ENCODE results near the gene ITGA3.

ITGA3 gene

DNA sequence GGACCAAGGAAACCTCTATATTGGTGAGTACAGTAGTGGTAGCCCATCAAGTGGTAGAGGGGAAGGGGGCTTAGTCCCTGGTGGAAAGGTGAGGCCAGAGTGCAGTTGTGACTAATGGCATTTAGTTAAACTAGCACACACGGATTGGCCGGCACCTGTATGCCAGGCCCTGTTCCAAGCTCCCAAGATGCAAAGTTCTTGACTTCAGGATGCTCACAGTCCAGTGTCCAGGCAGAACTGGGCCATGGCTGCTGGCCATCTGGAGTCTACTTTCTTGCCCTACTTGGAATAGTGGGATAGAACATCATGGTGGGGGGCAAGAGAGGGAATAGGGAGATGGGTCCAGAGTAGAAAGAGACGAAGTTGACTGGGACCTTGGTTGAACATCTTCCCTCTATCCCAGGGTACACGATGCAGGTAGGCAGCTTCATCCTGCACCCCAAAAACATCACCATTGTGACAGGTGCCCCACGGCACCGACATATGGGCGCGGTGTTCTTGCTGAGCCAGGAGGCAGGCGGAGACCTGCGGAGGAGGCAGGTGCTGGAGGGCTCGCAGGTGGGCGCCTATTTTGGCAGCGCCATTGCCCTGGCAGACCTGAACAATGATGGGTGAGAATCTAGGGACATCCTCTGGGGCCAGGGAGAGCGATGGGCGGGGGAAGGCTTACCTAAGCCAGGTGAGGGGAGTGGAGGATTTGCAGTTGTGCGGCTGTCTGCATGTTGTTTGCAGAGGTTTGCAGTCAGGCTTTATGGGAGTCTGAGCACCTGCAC lies 15.2 kb downstream of the ITGA3 start:
- no peak for DNase-seq (ENCODE audit: low spot score)

DNA sequence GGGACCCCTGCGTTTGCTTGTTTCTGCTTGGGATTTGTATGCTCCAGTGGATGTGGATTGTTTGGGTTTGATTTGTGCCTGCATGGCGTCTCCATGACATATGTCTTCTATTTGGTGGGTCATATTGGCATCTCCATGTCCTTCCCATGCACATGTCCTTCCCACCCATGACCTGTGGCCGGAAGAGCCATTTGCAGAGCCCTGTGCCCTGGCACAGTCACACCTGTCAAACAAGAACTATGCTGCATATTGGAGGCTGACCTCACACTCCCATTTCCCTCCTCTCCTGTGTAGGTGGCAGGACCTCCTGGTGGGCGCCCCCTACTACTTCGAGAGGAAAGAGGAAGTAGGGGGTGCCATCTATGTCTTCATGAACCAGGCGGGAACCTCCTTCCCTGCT lies 15.8 kb downstream of the ITGA3 start:
- DNase-seq (ENCODE audit: low spot score) = no peak

GRCh38 chr17:50072130-50072529 lies 16.2 kb downstream of the ITGA3 start:
- no peak for DNase-seq (ENCODE audit: low spot score)

GRCh38 chr17:50072925-50073324 lies 17.0 kb downstream of the ITGA3 start:
- DNase-seq (ENCODE audit: low spot score) = no peak

DNA sequence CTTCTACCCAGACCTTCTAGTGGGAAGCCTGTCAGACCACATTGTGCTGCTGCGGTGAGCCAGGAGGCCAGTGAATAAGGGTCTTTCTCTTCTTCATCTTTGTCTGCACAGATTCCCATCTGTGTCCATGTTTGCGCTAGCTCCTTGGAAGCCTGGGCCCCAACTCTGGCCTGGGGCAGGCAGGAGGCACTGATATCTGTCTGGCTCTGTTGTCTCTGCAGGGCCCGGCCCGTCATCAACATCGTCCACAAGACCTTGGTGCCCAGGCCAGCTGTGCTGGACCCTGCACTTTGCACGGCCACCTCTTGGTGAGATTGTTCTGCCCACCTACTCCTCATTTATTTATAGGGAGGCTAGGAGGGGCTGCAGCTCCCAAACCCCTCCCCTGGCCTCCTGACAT lies 18.3 kb downstream of the ITGA3 start:
- DNase-seq (ENCODE audit: low spot score) = no peak

- DNase-seq (ENCODE audit: low spot score) = no peak
Observed at GRCh38 chr17:50075446-50076032, 19.6 kb downstream of the ITGA3 start.

- no peak for DNase-seq (ENCODE audit: low spot score)
Observed at GRCh38 chr17:50076221-50076590, 20.3 kb downstream of the ITGA3 start.

DNA sequence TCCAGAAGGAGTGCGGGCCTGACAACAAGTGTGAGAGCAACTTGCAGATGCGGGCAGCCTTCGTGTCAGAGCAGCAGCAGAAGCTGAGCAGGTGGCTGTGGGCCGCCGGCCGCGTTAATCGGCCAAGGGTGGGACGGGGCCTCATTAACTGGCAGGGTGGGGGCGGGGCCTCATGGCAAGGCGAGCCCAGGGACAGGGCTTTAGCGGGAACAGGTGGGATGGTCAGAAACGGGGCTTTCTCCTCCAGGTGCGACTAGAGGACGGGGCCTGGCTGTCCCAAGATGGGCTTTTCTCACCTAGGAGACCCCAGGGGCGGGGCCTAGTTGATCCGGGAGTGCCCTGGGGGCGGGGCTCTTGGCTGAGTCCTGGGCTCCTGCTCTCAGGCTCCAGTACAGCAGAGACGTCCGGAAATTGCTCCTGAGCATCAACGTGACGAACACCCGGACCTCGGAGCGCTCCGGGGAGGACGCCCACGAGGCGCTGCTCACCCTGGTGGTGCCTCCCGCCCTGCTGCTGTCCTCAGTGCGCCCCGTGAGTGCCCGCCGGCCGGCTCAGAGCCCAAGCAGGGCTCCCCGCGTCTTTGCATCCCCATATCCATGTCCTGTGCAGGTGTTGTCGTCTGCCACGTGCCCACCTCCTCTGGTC lies 20.8 kb downstream of the ITGA3 start:
- no peak for DNase-seq (ENCODE audit: low spot score)

- no peak for DNase-seq (ENCODE audit: low spot score)
Observed at GRCh38 chr17:50078430-50078829, 22.5 kb downstream of the ITGA3 start.

- no peak for DNase-seq (ENCODE audit: low spot score)
Observed at GRCh38 chr17:50079334-50080095, 23.6 kb downstream of the ITGA3 start.

- DNase-seq (ENCODE audit: low spot score) = no peak
Observed at GRCh38 chr17:50080096-50080480, 24.2 kb downstream of the ITGA3 start.

GRCh38 chr17:50080827-50081226 lies 24.9 kb downstream of the ITGA3 start:
- no peak for DNase-seq (ENCODE audit: low spot score)

GRCh38 chr17:50081757-50082156 lies 25.8 kb downstream of the ITGA3 start:
- no peak for DNase-seq (ENCODE audit: low spot score)

DNA sequence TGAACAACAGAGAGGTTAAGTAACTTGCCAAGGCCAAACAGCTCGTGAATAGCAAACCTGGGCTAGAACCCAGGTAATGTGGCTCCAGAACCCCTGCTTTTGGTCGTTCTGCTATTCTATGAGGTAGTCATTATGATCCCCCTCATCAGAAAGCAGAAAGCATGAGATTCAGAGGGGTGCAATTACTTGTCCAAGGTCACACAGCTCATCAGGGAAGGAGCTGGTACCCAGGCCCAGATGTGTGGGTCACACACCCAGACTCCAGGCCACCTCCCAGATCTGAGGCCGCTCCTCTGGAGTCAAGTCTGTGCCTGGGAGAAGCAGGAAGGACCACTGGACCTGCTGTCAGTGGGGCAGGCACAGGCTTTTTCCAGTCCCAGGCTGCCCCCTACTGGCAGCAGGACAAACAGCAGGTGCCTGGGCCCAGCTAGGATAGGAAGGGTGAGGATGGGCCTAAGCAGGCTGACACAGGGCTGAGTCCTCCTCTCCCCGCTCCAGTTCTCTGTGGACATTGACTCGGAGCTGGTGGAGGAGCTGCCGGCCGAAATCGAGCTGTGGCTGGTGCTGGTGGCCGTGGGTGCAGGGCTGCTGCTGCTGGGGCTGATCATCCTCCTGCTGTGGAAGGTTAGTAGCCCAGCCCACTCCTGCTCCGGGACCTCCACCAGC lies 31.5 kb downstream of the ITGA3 start:
- peak; percentile 90 for DNase-seq (ENCODE audit: low spot score)

DNA sequence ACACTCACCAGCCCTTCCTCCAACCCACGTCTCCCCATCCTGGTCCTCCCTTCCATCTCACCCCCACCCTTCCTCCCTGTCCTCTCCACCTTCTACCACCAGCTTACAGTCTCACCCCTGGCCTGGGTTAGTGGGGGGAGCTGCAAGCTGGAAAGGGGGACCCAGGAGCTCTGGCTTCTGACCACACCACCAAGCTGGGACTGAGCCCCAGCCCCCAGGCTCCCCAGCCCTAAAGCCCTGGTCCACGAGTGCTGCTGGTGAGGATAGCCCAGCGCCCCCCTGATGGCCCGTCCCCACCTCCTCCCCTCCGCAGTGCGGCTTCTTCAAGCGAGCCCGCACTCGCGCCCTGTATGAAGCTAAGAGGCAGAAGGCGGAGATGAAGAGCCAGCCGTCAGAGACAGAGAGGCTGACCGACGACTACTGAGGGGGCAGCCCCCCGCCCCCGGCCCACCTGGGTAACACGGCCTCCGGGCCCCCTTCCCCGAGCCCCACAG lies 32.0 kb downstream of the ITGA3 start:
- no peak for DNase-seq (ENCODE audit: low spot score)

GRCh38 chr17:50088952-50089825 lies 33.3 kb downstream of the ITGA3 start:
- no peak for DNase-seq (ENCODE audit: low spot score)

DNA sequence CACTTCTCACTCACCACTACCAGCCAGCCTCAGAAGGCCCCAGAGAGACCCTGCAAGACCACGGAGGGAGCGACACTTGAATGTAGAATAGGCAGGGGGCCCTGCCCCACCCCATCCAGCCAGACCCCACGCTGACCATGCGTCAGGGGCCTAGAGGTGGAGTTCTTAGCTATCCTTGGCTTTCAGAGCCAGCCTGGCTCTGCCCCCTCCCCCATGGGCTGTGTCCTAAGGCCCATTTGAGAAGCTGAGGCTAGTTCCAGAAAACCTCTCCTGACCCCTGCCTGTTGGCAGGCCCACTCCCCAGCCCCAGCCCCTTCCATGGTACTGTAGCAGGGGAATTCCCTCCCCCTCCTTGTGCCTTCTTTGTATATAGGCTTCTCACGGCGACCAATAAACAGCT lies 34.2 kb downstream of the ITGA3 start:
- no peak for DNase-seq (ENCODE audit: low spot score)

DNA sequence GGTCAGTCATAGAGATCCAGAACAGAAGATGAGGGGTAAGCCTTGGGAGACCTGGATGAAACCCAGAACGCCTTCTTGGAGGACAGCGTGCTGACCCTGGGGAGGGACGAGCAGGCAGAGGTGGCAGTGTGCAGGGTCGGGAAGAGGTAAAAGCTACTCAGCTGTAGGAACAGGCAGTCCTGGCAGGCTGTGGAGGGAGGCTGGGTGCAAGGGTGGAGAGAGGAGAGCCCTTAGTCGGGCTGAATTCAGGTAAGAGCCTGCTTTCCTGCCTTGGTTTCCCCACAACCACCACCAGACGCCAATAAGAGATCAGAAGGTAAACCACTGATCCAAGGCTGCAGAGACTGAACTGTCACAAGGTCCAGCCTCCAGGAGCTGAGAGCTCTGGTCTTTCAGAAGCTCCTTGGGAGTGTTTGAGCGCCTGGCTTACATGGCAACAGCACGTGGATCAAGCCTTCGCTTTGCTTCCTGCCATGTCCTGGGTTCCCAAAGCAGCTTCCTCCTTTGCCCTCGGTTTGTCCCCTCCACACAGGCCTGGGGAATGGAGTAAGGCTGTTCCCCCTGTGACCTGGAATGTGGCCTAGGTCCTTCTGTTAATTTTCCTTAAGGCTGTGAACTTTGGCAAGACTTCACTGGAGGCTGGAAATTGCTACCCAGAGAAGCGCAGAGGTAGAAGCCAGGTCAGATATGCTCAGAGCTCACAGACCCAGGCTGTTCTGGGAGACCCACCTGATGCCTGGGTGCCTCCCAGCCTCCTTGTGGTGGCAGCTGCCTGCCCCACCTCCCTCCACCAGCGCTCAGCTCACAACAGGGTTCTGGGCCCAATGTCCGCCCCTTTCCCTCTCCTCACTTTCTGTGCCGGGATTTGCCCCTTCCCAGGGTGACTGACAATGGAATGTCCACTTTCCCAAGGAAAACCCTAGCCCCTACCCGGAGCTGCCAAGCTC lies 35.3 kb downstream of the ITGA3 start:
- DNase-seq (ENCODE audit: low spot score) = no peak

DNA sequence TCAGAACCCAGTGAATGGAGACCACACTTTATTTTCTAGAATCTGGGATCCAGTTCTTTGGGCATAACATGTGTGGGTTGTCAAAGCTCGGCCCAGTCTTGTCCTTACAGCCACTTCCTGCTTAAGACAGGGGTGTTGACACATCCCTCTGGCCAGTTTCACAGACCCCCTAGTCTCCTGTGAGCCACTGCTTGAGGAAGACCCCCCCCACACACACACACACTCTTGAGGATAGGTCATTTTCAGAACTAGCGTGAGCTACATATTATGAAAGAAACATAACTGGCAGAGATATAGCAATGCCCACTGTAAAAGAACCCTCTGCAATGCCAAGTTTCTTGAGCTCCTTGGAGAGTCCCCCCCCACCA lies 36.0 kb downstream of the ITGA3 start:
- DNase-seq (ENCODE audit: low spot score) = no peak

GRCh38 chr17:50093246-50093645 lies 37.3 kb downstream of the ITGA3 start:
- no peak for DNase-seq (ENCODE audit: low spot score)

Data from AG20443 (cell line).